Inferior parietal cortex (tissue), 1 donor: ENCODE measurements around the gene LYRM4.

Experiments
- DNase-seq: peaks from one replicate; pipeline ENCODE4 v3.0.0-alpha.2; 2016; ENCODE audit errors: extremely low spot score

The LYRM4 gene

DNA sequence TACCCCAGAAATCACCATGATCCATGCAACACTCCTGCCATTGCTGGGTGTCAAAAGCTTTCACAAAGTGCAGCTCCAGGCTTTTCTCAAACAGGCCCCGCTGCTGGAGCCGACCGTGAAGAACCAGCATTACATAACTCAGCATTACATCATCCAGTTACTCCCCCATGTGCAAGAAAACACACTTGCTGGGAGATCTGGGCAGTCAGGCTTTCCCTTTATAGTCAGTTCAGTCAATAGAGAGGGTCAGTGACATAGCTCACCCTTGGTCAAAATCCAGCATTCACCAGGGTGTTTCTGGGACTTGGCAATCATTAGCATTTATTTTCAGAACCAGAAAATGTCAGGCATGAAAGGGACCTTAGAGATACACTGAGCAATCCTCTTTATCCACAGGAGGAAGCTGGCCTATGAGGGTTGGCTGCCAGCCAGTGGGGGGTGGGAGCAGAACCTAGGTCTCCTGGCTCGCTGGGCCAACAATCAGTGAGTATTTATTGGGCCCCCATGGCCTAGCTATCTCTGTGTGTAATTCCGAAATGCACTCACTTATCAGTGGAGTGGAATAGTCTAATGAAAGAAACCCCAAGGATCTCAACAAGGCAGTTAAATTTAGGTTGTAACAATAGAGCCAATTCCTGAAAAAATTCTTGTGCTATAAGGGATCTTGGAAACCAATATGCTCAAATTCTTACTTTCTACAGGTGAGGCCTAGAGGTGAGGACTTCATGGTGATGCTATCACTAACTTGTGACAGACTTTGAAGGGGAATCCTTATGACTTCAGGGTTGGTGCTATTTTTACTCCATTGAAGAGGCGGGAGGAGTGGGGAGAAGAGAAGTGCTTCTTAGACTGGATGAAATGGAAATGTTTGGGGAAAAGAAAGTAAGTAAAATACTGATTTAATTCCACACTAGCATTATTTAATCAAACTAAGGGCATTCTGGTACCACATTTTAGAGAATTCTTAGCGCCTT, 54.6 kb downstream of the LYRM4 start:
- DNase-seq: peak; percentile 90

DNA sequence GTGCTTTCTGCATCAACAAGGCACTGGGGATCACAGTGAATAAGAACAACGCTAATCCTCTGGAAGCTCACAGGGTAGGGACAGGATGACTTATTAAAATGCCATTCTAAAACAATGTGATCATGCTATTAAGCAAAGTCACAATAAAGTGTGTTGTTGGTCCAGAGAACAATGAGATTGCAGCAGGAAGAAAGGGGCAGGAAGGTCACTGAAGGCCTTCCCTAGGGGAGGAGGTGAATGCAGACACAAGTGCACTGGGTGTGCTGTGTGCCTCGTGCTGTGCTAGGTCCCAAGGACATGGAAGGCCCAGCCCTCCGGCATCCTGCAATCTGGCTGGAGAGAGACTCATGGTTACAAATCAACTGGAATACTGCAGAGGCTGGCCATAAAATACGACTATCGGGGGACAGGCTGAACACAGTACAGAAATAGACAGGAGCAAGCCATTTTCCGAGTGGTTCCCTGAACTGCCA, 55.7 kb downstream of the LYRM4 start:
- DNase-seq: no peak

DNA sequence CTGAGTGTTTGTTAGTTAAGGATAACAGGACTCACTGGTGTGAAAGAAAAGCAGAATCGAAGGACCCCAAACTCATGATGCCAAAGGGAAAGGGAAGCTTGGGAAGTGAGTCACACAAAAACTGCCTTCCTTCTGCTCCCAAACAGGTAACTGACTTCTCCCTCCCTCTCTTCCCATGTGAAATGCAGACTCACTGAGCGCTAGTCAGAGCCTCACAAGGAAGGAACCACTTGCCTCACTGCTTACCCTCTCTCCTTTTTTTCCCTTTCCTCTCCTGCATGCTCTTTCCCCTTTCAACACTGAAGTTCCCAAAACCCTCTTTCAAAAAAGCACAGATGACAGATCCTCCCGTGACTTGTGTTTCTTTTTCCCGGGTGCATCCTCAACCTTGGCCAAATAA, 56.4 kb downstream of the LYRM4 start:
- no peak for DNase-seq

DNA sequence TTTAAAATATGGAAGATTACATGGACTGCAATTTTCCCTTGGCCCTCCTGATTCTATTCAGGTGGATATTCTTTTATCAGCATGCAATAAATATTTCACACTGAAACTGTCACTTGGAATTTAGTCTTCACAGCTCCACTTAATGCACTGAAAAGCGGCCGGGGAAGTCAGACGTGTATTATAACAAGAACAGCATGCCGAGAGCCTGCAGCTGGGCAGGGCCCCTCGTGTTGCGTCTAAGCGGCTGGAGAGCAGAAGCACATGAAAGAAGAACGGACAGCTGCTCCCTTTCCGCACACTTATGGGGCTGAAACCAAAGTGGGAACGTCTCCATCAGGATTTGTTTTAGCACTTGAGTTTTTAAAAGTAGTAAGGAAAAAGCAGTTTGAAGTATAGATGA, 57.2 kb downstream of the LYRM4 start:
- no peak for DNase-seq

DNA sequence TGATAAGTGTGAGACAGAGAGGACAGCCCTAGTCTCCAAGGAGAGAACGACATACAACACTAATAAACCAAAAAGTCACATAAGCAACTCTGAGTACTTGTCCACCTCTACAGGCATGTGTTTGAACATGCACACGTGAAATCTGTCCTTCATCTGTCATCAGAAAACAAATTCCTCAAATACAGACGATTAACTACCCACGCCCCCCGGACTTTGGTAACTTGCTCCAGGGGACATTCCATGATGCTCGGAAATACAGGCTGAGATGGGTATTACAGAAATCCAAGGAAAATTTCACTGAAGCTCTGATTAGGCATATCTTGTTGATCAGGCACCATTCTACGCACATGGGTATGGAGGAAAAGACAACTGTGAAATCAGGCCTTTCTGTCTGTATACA, 57.8 kb downstream of the LYRM4 start:
- DNase-seq: no peak

DNA sequence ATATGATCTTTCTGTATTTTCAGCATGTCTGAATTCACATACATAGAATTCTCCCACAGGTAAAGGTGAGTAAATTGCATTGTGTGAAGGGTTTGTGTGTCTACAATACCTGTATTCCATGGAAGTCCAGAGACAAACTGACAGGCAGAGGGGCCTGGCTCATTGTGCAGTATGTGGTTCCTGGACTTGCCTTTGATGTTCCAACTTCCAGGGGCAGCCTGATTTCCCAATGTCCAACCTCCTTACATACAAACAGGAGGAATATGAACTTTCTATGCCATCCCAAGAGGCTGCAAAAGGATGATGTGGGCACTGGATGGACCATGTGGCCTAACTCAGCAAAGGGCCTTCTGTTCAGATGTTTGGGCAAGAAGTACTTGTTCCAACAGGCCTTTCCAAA, 58.5 kb downstream of the LYRM4 start:
- DNase-seq: no peak

DNA sequence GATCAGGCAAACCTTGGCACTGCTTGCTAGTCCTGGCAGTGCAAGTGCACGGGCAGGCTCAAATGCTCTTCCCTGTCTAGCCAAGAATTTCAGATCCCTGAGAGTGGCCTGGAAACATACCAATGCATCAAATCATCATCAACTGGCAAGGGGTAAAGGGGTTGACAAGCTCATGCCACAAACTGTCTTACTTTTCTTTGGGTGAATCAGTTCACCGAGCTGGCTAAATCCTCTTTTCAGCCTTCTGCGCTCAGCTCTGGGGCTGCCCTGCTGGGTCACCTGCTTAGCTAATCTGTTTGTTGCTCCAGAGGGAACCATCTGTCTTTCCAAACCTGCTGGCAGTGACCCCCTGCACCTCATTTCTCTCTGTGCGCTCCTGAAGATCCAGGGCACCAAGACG, 59.5 kb downstream of the LYRM4 start:
- no peak for DNase-seq

DNA sequence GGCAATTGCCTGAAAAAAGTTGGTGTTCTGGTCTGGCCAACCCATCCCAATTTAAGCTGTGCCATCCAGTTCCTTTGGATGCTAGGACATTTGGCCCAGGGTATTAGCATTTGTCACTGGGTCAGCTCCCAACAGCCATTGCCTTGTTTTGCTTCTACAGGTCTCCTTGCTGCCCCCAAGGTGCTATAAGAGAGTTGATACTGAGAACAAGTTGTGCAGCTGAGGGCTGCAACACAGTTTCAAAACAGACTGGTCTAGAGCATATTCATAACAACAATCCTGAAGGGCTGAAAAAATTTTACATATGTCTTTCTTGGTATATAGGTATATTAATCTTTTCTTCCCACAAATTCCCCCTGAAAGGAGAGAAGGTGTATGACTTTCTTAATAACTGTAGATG, 61.0 kb downstream of the LYRM4 start:
- no peak for DNase-seq

DNA sequence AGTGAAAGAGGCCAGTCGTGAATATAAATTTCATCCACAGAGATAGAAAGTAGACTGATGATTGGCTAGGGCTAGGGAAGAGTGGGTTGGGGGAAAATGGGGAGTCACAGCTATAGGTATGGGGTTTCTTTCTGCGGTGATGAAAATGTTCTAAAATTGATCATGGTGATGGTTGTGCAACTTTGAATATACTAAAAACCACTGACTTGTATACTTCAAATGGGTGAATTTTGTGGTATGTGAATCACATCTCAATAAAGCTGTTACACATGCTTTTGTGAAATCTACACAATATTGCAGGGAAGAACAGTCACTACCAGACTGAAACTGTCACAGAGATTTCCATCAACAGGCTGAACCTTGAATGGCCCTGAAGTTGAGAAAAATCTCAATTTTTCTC, 61.5 kb downstream of the LYRM4 start:
- no peak for DNase-seq

DNA sequence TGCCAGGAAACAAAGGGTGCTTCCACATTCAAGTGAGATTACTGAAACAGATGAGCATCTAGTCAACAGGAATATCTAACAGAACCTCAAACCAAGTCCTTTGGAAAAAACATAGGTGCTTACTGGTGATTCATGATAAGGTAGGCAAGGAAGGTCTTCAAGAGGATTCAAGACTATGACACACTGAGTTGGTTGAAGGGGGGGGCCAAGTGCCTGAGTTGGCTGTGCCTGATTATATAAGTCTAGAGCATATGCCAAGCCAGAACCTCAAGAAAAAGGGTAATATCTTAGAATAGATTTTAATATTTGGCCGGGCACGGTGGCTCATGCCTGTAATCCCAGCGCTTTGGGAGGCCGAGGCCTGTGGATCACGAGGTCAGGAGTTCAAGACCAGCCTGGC, 63.7 kb downstream of the LYRM4 start:
- DNase-seq: no peak

DNA sequence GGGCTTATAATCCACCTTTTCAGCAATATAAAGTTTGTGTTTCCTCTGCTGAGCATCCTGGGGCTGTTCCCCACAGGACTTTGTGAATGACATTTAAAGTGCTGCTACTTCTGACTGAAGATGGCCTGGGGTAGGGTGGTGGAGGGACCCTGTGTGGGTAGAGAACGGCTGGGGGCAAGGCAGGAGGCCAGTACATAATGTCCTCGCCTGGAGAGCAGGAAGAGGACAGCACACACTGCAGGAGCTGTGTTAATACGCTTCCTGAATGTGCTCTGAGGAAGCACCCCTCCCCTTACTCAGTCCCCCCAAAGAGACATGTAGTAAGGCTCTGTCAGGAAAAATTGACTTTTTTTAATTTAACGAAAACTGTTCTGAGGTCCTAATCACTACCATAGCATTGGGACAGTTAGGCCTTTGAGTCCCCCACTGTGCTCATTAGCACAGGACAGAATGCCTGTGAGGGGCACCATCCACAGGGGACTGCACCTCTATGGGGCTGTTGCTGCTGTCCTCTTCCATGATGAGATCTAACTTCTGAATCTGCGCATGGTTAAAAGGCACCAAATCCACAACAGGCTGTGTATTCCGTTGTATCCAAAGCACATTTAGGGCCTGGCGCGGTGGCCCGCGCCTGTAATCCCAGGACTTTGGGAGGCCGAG, 68.5 kb downstream of the LYRM4 start:
- no peak for DNase-seq

DNA sequence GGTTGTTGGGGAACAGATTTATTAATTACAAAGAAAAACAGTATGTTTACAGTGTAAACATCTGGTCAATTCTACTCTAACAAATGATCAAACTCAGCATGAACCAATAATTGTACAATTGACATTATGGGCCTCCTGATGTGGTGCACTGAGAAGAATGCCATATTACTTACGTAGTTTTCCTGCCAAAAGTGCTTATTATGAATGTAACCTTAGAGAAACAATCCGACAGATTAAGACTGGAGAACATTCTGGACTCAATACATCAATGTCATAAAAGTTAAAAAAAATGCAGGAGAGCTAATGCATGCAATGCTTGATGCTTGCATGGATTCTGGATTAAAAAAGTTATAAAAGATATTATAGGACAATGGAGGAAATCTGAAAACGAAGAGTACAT, 69.0 kb downstream of the LYRM4 start:
- DNase-seq: no peak

DNA sequence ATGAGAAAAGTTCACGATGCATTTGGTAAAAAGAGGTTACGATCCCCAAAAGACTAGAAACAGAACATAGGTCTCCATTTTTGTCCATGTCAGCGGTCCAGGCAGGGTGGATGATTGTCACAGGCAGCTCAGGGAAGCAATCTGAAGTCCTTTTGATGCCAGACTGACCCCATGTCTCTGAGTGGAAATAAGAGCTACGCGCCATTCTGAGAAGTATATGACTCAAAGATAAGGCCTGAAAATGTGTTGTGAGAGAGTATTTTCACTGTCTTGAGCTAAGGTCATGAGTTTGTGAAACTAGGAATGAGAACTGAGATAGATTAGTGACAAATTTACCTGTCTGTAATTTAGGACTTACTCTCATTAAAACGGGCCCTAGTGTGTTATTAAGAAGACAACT, 69.5 kb downstream of the LYRM4 start:
- DNase-seq: no peak

DNA sequence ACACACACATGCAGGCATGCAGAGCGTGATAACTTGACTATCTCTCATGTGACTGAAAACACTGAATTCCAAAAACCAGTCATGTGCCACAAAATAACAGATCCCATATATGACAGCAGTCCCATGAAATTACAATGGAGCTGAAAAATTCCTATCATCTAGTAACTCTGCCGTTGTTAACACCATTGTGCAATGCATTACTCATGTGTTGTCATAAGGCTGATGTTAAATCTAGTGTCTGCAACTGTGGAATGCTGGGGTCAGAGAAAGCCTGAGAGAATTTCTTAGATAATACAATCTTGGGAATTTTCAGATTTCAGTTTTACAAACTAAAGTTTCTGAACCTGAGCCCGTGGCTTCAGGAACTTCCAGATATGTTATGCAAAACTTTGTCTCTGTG, 70.2 kb downstream of the LYRM4 start:
- DNase-seq: no peak

DNA sequence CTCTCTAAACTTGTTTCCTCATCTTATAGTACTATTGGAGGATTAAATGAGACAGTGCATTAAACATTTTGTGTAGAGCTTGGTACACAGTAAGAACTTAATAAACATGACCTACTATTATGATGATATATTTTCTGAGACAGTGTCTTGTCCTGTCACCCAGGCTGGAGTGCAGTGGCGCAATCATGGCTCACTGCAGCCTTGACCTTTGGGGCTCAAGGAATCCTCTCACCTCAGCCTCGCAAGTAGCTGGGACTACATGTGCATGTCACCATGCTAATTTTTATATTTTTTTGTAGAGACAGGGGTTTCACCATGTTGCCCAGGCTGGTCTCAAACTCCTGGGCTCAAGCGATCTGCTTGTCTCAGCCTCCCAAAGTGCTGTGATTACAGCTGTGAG, 72.1 kb downstream of the LYRM4 start:
- DNase-seq: no peak

DNA sequence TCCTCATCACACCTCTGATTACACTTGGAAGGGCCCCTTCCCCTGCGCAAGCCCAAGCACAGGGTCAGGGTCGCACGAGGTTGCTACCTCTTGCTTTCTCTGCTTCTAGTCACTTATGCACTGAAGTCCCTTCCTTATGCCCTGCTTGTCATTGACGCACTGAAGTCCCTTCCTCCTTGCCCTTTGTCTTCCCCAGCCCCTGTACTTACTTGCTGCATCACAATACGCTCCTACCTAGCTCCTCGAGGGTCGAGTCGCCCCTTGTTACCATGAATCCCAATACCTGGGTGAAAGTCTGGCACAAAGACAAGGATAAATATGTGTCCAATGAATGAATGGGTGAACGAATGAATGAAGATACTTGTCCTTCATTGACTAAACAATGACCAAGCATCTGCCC, 75.9 kb downstream of the LYRM4 start:
- no peak for DNase-seq

DNA sequence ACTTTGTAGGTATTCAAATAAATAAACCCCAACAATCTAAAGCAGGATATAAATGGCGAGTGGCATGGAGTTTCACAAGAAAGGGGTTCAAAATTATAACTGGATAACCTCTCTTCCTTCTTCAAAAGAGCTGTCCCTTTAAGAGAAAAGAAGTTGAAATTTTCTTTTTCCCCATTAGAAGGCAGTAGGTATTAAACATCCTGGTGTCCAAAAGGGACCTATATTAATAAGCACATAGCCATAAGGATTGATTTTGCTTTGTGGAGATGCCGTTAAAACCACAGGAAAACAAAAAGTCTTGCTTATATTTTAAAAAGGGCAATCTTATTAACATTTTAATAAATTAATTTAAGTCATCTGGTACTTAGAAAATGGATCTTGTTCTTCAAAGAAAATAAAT, 76.5 kb downstream of the LYRM4 start:
- DNase-seq: no peak

DNA sequence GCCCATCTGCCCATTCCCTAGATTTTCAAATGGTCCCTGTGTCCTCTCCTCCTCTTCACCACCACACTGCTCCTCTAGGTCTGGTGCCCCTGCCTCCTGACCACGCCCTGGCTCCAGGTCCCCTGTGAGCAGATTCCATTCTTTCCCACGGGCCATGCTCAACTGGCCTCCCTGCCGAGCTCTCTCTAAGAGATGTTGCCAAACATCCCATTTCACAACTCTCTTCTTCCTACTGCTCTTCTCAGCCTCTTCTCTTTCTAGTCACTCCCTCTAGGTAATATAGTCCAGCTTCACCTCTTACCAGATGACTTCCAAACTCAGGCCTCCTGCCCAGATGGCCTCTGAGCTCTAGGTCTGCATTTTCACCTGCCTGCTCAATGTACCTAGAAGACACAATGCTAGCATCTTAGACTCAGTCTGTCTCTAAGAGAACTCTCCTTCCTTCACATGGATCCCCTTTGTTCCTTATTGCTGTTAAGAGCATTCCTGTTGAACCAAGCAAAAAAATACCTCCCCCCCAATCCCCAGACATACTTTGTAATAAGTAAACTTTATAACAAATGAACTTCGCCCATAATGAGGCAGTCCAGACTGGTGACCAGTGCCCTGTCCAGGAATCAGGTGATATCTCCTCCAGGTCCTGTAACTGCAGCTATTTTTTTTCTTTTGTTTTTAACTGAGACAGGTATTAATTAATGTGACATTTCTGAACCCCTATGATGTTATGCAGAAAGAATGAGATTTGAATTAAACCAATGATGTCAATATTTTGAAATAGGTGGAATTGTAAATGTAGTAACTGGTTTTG, 79.0 kb downstream of the LYRM4 start:
- no peak for DNase-seq

DNA sequence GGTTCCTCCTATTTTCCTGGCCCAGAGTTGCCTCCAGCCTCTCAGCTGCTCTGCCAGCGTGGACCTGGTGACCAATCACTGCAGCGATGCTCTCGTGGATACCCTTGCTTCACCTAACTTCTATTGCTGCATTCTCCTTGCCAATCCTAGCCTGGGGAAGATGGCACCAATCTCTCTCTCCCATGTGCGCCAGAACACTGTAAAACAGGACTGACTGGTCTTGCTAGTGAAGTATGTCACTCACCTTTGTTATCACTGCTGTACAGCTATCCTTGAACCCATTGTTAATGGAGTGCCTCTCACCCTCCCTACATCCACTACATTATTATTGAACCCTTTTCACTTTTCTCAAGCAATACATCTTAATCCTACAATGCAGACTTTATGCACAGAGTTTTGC, 80.1 kb downstream of the LYRM4 start:
- no peak for DNase-seq

DNA sequence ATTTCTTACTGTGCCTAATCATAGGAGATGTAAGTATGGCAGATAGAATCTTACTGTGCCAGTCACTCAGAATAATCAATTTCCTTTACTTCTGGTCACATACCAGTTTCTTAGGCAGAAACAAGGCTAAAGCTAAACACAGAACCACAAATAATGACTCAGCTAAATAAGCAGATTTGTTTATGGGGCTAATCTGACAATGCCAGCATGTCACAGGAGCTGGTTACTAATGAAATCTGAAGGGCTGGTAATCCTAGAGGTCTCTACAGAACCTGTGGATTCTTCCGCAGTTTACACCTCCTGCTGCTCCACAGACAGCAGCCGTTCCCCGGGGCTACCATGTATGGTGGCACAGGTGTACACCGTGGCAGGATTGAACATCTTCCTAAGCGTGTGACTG, 80.8 kb downstream of the LYRM4 start:
- DNase-seq: no peak

DNA sequence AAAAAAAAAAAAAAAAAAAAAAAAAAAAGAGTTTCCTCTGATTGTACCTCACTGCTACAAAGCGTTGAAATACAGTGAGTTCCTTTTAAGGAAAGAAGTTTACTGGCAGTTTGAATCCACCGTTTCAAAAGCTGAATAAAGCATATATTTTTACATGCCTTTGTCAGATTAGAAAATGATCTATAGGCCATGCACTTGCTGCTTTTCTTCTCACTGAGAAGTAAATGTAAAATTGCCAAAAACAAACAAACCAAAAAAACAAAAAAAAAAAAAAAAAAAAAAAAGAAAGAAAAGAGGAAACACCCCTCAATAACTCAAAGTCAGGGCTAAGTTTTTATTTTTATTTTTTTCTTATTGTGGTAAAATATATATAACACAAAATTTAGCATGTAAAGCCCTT, 81.9 kb downstream of the LYRM4 start:
- no peak for DNase-seq

DNA sequence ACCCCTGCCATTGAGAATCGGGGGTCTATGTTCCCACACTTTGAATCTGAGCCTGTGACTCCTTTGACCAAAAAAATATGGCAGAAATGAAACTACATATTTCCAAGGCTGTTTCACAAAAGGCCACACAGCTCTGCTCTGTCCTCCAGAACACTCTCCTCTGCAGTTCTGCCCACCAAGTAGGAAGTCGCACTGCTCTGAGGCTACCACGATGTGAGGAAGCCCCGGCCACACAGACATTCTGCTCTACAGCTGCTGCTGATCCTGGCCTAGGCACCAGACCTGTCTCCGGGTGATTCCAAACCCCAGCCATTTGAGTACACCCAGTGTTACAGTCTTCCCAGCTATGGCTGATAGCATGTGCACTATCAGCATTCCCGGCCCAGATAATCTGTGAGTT, 85.1 kb downstream of the LYRM4 start:
- no peak for DNase-seq
